HG02798 (cell line): Measurements from ENCODE around the gene OR2V2.
A peak's percentile ranks its signal among the peaks of the same experiment; 100 is the strongest.
"Not testable (repeated sequence)": the region's sequence is repeated elsewhere in the genome, so short reads cannot be mapped to it uniquely, and the experiment has no call there.

ENCODE experiments used
- ATAC-seq: cut with Tn5 transposase; IDR thresholded peaks from one replicate; pipeline ENCODE4 v1.9.1; 2021; ENCODE audit warnings: mild to moderate bottlenecking; ENCODE audit not compliant: unreplicated experiment, poor library complexity

Gene OR2V2

GRCh38 chr5:181166812-181167733 is 19.7 kb downstream of the OR2V2 start:
- no peak for ATAC-seq

DNA sequence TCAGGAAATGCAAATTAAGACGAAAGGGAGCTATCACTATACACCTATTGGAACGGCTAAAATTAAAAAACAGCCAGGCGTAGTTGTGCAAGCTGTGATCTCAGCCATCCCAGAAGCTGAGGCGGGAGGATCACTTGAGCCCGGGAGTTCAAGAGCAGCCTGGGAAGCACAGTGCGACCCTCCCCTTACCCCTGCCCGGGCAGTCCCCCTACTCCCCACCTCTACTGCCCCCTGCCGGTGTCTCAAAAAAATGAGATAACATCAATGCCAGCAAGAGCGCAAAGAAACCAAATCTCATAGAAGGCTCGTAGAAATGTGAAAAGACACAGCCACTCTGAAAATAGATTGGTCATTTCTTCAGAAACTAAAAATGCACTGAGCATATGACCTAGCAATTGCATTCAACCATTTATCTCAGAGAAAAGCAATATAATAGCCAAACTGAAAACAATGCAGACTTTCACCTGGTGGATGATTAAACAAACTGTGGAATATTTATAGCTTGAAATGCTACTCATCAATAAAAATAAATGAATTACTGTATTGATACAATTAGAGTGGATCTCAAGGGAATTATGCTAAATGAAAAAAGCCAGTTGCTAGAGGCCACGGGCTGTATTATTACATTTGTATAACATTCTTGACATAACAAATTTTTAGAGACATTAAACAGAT is 20.6 kb downstream of the OR2V2 start:
- no peak for ATAC-seq

- no peak for ATAC-seq
Measured at GRCh38 chr5:181168595-181169118, 21.3 kb downstream of the OR2V2 start.

DNA sequence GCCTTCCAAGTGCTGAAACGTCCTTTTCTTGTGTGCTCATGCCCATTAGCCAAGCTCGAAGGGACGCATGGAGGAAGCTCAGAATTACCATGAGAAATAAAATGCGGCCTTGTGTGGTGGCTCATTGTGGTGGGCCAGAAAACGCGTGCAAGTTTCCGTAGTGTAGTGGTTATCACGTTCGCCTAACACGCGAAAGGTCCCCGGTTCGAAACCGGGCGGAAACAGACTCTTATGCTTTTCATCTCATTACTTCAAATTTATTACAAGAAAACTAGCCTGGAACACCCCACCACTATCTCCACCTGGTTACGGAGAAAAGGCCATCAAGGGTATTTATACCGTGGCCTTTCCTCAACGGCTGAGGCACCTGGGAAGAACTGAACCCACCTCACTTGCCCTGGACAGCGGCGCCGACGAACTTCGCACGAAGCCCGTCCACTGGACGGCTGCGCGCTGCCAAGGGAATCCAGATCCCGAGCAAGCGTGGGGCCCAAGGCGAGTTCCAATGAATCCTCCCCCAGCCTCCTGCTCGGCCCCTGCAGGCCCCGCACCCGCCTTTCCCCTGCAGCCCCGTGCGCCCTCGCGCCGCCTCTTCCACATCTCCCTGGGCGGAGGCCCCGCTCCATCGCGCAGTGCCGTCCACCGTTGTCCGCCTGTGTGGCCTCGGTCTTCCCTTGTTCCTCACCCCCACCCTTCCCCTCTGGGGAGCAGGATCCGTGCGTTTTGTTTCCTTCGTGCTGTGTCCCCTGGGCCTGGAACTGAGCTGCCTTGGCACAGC is 22.3 kb downstream of the OR2V2 start:
- peak; percentile 40 for ATAC-seq

GRCh38 chr5:181170237-181170825 is 22.9 kb downstream of the OR2V2 start:
- no peak for ATAC-seq

- no peak for ATAC-seq
Measured at GRCh38 chr5:181170996-181171395, 23.6 kb downstream of the OR2V2 start.

- no peak for ATAC-seq
Measured at GRCh38 chr5:181171782-181172181, 24.4 kb downstream of the OR2V2 start.

DNA sequence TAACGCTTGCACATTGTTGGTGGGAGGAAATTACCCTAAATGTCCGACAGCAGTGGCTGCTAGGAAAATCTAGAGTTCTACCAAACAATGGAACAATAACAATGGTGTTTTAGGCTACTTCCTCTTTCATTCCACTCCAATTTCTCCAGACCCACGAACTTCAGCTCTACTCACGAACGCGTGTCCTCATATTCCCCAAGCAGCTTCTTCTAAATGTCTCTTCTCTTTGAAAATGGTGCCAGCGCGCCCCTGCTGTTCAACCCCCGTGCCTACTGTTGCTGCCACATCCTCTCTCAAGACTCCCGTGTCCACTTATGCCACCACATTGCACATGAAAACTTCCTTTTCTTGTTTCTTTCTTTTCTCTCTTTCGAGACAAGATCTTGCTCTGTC is 25.6 kb downstream of the OR2V2 start:
- peak; percentile 53 for ATAC-seq

- ATAC-seq: peak; percentile 42
Measured at GRCh38 chr5:181173420-181174342, 26.3 kb downstream of the OR2V2 start.

DNA sequence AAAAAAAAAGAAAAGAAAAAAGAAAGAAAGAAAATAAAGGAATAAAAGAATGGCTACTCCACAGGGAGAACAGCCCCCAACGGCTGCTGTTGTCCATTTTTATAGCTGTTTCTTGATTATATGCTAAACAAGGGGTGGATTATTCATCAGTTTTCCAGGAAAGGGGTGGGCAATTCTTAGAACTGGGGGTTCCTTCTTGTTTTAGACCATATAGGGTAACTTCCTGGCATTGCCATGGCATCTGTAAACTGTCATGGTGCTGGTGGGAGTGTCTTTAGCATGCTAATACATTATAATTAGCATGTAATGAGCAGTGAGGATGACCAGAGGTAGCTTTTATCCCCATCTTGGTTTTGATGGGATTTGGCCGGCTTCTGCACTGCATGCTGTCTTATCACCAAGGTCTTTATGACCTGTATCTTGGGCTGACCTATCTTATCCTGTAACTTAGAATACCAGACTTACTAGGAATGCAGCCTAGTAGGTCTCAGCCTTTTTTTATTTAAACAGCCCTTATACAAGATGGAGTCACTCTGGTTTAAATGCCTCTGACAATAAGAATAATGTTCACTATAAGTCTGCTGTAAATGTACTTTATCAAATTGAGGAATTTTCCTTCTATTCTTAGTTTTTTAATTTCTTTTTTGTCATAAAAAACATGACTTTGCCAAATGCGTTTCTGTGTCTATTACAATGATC is 29.0 kb downstream of the OR2V2 start:
- no peak for ATAC-seq

GRCh38 chr5:181177559-181177958 is 30.2 kb downstream of the OR2V2 start:
- ATAC-seq: not testable (repeated sequence)

- ATAC-seq: peak; percentile 68
Measured at GRCh38 chr5:181181650-181182565, 34.5 kb downstream of the OR2V2 start.

GRCh38 chr5:181182651-181183050 is 35.3 kb downstream of the OR2V2 start:
- ATAC-seq: no peak

DNA sequence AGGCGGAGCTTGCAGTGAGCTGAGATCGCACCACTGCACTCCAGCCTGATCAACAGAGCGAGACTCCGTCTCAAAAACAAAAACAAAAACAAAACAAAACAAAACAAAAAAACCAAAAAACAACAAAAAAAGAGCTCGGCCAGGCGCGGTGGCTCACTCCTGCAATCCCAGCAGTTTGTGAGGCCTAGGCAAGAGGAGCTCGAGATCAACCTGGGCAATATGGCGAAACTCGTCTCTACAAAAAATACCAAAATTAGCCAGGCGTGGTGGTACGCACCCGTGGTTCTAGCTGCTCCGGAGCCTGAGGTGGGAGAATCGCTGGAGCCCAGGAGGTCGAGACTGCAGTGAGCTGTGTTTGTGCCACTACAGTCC is 37.4 kb downstream of the OR2V2 start:
- ATAC-seq: no peak

DNA sequence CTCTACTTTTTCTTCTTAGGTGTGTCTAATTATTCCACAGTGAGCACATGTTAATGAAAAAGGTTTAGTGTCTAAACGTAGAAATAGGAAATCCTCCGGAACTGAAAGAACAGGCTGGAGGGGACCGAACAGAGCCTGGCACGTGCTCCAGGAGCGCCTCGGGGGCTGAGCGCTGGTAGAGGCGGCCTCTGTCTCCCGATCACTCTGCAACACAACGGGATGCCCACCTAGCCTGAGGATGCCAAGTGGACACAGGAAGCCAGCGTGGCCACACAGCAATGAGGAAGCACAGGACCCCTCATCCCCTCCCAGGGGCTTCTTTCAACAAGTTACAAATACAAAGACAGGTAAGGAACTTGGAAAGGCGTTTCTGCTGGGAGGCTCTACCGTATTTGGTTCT is 38.2 kb downstream of the OR2V2 start:
- ATAC-seq: no peak

GRCh38 chr5:181186022-181186421 is 38.6 kb downstream of the OR2V2 start:
- no peak for ATAC-seq

DNA sequence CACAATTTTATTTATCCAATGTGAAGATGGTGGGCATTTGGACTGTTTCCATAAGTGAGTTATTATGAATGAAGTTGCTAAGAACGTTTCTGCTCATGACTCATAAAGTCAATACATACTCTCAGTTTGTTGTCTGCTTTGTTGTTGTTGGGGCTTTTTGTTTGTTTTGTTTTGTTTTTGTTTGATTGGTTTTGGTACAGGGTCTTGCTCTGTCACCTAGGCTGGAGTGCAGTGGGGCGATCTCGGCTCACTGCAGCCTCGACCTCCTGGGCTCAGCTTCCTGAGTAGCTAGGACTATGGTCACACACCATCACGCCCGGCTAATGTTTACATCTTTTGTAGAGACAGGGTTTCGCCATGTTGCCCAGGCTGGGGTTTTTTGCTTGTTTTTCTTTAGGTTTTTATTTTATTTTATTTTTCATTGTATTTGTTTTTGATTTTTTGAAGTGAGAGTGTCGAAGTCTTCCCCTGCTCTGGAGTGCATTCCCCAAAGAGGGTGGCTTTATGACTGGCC is 39.7 kb downstream of the OR2V2 start:
- no peak for ATAC-seq
